Lower leg skin (tissue), 3 donors: ENCODE data around the gene KRT1.

Experiments used
- POLR2A ChIP-seq, 2 donors: fragments of 450-650 bp; IDR thresholded peaks; one replicate each; pipeline ENCODE4 v1.6.1; 2016 to 2017; ENCODE audit warnings: antibody characterized with exemption in 2 of 2, mild to moderate bottlenecking in 1 of 2, moderate library complexity in 1 of 2
- TF ChIP-seq, protein P1 (sequence below), 3 donors: fragments of 450-650 bp; IDR thresholded peaks; one replicate each; pipeline ENCODE4 v1.5.1; 2016; ENCODE audit warnings: antibody characterized with exemption in 3 of 3, mild to moderate bottlenecking in 3 of 3, moderate library complexity in 2 of 3

- TF ChIP-seq, protein P1, sequence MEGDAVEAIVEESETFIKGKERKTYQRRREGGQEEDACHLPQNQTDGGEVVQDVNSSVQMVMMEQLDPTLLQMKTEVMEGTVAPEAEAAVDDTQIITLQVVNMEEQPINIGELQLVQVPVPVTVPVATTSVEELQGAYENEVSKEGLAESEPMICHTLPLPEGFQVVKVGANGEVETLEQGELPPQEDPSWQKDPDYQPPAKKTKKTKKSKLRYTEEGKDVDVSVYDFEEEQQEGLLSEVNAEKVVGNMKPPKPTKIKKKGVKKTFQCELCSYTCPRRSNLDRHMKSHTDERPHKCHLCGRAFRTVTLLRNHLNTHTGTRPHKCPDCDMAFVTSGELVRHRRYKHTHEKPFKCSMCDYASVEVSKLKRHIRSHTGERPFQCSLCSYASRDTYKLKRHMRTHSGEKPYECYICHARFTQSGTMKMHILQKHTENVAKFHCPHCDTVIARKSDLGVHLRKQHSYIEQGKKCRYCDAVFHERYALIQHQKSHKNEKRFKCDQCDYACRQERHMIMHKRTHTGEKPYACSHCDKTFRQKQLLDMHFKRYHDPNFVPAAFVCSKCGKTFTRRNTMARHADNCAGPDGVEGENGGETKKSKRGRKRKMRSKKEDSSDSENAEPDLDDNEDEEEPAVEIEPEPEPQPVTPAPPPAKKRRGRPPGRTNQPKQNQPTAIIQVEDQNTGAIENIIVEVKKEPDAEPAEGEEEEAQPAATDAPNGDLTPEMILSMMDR (IDR thresholded peaks at IDR 0.05) = no peak
- no peak for TF ChIP-seq POLR2A (IDR thresholded peaks at IDR 0.05)
Observed at GRCh38 chr12:52630008-52630500, 50.2 kb downstream of the KRT1 start.
